CD4-positive, alpha-beta T cell treated with Interleukin-17A for 1 hour (primary cell): ENCODE results near the gene OPALIN.

Experiments used
- DNase-seq: peaks from one replicate; pipeline ENCODE4 v3.0.0-alpha.2; 2020

Gene OPALIN, protein sequence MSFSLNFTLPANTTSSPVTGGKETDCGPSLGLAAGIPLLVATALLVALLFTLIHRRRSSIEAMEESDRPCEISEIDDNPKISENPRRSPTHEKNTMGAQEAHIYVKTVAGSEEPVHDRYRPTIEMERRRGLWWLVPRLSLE

DNA sequence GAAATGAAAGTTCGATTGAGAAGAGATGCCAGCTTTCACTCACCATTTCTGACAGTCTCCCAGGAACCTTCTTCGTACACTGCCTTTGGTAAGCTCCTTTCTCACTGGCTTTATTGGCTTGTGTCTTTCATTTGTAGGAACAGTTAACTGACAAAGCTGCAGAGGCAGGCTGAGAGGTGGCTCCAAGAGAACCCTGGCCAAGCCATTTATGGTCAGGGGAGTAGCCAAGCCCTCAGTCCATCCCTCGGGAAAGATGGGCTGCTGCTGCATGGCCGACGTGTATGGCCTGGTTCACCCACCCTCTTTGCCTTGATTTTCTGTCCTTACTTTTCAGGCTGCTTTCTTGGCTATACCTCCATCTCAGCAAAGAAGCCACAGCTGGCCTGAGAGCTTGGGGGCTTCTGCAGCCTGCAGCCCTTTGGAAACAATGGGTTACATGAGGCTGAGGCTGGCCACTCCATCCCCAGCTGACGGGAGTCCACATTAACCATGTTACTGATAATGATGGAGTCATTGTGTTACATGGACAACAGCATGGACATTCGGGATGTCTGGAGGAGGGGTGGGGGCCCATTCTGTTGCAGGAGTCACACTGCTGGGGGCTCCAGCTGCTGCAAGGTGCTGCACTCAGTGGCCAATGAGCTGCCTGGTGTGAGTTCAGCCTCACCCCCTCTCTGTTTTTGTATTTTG is at the start of gene OPALIN:
Gene OPALIN (minus strand): TSS at position 152 of the 690 bp plus-strand sequence. CDS start 106 bp downstream, at position 46.
- no peak for DNase-seq

DNA sequence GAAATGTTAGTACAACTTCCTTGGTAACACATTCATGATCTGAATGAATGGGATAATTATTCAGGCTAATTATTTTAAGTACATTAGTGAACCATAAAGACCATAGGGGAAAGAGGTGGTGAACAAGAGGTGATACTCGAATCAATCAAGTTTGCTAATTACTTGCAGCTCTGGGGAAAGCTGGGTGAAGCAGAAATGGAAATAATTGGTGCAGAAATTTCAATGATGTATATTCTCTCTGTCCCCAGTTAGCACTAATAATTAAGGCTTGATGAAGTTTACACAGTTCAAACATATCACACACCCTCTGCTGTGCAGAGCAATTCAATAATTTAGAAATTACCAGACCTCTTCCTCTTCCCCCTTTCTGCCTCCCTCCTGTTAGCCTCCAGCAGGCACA is 49.4 kb upstream of the OPALIN start:
- DNase-seq = no peak

DNA sequence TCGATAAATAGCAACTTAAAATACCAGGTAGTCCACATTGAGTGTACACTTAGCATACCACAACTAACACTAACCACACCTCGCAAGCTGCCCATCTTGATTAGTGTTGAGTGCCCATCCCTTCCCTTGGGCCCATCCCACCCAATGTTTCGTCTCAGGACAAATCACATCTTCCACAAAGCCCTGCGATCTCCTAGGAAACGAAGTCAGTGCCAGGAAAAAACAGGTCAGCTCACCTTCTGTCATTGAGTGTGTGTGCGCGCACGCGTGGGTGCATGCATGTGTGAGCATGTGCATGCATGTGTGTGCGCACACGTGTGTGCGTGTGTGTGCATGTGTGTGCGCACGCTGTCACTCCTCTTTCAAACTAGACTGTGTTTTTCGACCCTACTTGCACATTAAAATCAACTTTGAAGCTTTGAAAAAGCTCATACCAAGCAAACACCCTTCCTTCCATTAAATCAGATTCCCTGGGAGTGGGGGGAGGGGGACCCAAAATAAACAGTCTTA is 48.8 kb upstream of the OPALIN start:
- DNase-seq = no peak

DNA sequence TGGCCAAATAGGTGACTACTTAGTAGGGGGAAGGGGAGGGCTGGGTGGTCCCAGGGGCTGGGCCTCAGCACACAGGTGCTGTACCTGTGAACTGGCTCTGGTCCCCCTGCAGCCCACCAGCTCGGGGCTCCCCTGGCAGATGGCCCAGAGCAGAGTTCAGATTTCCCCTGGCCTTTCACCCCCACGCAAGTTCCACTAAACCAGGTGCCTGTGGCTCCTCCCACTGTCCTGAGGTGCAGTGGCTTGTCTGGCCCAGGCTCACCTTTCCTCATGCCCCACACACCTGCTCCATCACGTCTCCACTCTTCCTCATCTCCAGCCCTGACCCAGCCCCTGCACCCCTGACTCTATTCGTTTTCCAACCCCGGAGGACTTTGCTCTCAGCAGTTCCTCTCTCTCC is 47.3 kb upstream of the OPALIN start:
- DNase-seq = no peak

DNA sequence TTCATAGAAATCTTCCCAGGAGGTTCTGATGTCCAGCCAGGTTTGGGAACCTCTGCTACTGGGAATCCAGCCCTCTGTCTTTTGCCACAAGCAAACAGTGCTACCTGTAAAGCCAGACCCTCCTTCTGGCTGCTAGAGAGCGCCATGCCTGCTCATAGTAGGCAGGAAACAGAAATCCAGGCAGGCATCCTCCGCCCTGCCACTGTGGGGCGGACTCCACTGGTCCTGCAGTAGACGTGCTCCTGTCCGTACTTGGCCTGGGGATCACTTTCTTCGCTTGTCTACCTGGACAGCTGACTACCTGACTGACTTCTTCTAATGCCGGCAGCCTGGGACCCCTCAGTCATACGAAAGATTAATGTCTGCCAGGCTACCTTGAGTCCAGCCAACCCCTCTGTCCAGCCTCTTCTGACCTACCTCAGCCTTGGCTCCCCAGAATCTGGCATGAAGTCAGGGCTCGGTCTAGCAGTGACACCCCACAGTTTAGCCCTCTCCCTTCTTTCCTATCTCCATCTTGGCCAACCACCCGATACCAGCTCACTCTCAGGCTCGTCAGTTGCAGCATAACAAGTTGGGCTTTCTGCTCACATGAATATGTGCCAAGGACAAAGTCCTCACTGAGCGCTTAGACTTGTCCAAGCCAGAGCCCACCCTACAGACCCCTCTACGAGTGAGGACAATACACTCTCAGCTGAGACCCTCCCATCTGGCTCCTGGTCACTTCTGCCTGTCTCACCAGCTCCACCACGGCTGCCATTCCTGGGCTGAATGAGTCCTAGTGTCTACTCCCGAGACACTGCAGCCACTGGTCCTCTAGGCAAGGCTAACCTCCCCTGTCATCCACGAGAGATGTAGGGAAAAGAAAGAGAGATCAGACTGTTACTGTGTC is 43.9 kb upstream of the OPALIN start:
- DNase-seq = no peak

DNA sequence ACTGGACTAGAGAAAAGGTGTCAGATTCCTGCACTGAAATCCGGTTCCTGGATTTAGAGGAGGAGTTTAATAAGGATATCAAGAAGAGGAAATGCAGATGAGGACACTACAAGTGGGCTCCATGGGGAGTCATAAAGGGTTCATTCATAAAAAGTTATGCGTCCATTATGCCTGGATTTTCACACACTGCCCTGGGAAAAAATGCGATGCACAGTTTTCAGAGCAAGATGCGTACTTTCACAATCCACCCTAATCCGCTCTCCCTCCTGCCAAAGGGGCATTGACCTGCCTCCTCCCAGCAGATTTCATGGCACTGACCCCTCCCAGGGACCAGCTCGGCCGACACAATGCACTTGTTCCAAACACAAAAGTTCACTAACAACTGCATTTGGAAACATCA is 42.2 kb upstream of the OPALIN start:
- DNase-seq = no peak

DNA sequence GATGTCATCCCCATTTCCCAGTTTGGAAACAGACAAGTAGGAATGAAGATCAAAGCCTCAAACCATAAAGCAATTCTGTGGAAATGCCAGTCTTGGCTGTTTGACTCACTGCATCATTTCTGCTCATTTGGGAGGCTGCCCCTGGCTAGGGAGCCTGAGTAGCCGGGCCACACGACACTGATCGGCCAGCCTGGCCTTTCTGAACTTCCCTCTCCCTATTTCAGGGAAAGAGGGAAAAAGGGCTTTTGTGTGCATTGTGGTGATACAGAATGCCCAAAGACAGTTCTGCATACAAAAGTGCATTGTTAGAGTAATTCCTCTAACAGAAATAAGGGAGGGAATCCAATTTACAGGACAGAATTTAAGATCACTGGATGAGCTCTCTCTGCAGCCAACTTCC is 41.7 kb upstream of the OPALIN start:
- no peak for DNase-seq

DNA sequence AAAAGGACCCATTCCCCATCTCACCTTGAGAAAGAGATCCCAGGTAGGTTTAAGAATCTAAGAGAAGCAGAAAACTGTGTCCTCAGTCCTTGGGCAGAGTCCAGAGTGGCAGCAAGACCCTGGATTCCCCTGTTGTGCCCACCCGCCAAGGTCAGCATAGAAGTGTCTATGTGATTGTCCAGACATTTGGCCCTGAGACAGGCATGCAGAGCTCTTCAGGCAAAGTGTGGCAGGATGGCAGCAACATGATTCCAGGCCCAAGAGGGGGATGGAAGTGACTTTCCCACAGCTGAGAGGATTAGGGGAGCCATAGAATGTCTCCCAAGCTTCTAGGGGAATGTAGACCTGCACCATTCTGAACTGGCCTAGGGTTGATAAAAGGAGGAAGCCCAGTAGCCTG is 39.1 kb upstream of the OPALIN start:
- DNase-seq = no peak

DNA sequence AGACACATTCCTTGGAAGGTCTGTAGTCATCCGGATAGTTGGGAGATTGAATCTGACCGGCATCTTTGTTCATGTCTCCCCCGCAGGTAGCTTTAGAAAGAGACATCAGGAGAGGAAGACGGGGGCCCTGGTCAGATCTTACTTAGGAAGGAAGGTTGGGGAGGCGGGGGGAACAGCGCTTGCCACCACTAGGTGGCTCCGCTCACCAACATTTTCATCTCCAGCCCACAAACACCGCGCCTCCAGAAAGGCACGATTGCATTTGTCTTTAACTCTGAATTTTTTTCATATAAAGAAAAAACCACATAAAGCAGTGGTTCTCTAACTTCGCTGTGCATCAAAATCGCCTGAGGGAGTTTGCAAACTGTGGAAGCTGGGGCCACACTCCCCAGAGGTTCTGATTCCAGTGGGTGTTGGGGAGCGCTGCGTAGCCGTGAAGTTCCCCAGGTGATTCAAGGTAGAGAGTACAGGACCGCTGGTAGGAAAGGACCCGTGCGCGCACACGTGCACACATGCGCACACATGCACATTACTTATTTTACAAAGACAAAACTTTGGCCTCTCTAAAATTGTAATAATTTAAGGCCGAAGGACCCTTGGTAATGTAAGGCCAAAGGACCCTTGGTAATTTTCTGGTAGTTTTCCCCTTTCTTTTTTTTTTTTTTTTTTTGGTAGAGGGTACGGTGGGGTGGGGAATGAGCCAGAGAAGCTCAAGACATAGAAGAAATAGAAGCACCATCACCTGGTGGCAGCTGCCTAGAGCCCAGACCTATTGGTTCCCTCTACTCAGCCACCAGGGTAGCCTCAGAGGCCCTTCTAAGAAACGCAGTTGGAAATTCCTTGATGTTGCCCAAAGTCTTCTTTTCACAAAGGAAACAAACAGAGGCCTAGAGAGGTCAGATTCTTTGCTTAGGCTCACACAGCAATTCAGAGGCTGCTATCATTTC is 37.4 kb upstream of the OPALIN start:
- peak; percentile 53 for DNase-seq

DNA sequence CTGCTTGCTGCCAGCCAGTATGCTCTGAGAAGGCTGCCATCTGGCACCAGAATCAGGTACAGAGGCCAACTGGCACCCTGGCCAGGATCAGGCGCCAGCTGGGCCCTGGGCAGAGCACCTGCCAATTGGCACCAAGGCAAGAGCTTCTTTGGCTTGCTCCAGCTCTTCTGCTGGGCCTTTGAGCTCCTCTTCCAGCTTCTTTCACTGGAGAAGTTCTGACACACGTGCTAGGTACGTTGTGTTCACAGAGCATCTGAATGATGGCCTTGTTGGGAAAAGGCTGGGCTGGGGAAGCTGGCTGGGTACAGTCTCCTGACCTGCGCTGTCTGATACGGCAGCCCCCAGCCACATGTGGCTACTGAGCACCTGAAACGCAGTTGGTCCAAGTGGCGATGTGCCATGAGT is 31.7 kb upstream of the OPALIN start:
- no peak for DNase-seq

DNA sequence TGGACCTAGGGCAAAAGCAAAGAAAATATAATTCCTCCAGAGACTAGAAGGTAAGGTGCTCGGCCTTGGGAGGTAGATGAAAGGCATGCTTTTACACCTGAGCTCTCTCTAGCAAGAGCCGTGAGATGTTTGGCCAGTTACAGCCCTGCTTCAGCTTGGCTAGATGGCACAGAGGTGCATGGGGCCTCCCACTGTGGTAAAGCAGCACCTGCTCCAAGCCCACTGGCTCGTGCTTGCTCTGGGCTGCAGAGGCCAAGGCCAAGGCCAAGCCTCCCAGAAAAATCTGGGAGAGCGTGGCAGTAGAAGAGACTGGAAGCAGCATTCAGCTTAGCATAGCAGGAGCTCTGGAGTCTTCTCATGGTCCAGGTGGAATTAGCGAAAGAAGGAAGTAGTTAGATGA is 31.0 kb upstream of the OPALIN start:
- DNase-seq = no peak

DNA sequence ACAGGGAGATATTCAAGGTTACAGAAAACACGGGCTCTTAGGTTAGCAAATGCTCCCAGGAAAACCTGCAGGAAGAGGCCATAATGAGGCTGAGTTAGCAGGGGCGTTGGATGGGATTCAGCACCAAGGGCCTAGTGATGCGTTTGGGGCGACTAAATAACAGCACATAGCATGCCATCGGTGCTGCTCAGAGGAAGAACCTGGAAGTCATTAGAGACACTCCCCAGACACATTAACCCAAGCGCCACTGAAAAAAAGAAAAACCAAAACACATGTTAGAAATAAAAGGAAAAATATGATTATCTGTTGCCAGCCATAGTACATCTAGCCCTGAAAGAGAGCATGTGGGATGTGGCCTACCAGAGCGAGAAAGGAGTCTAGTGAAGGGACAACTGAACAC is 28.8 kb upstream of the OPALIN start:
- DNase-seq = no peak

DNA sequence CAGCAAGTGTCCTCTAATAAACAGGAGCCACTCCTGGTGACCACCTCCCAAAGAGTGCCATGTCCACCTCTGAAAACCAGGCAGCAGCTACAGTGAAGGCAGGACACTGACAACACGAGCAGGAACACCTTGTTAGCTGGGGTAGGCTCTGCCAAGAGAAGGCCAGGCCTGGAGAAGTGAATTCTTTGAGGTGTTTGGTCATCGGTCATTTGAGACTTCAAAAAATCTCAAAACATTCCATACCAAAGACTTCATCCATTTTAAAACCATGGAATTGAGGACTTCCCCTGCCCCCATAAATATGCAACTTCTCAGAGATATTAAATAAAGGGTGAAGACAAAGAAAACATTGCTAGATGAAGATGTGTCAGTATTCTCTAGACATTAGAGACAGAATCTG is 28.4 kb upstream of the OPALIN start:
- DNase-seq = no peak

DNA sequence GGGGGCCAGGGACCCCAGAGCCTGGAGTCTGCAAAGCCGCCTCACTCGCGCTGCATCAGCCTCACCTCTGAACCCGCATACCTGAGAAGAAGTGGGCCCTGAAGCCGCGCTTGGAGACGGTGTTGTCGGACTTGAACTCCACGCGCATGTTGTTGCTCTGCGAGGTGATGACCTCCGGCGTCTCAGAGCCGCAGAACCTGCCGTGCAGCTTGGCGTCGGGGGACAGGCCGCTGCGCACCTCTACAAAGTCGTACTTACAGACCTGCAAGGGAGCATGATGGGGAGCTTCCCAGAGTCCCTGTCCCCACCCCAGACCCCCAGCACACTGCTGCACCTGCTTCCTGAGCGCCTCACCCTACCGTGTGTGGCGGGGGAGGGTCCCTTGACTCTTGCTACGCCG is 25.7 kb upstream of the OPALIN start:
- no peak for DNase-seq

DNA sequence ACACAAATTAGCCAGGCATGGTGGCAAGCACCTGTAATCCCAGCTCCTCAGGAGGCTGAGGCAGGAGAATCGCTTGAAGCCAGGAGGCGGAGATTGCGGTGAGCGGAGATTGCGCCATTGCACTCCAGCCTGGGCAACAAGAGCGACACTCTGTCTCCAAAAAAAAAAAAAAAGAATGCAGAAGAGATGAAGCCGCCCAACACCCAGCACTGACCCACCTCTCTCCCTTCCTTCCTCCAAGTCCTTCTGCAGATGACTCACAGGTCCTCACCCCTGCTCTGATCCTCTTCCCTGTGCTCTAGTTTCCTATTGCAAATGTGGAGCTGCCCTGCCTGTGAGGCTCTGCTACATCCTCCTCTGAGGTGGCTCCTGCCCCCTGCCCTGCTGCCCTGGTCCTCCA is 22.0 kb upstream of the OPALIN start:
- no peak for DNase-seq

DNA sequence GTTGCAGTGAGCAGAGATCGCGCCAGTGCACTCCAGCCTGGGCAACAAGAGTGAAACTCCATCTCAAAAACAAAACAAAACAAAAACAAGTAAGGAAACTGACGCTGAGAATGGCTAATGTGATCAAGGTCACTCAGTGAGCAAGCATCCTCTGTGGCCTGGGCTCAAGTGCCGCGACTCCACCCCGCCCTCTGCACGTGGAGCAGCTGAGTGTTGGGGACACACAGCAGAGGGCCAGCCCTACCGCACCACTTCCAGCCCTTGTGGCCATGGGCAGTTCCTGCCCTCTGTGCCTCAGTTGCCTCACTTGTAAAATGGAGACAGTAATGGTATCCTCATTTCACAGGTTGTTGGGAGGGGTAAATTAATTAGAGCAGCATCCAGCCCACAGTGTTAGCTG is 21.0 kb upstream of the OPALIN start:
- DNase-seq = no peak

DNA sequence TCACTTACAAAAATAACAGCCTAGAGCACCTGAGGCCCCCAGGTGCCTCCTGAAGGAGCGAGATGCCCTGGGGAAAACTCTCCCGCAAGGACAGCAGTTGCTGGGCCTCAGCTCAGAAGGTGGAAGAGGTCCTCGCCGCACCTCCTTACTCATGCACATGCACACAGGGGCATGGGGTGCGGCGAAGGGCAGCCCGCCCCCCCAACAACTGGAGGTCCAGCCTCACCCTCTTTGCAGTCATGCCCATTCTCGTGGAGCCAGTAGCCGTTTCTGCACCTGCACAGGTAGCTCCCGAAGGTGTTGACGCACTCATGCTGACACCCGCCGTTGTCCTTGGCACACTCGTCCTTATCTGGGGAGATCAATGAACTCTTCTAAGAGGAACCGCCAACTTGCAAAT is 19.9 kb upstream of the OPALIN start:
- DNase-seq = no peak

DNA sequence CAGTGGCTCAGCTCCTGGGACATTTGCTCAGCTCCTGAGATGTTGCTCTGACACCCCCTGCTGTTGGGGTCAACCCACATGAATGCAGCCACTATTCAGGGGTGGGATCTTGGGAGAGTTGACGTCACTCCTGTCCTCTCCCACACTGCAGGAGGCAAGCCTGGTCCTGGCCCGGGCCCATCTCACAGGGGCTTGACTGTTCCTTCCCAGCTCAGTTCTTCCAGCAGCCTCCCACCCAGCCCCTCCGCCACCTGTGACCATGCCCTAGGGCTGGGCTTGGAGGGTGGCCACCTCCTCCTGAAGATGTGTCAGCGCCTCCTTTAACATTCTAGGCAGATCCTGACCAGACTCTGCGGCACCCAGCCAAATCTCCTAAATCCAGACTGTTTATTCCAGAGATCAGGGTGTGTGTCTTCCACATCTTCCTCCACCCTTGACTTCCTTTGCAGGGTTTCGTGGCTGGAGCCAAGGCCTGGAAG is 19.1 kb upstream of the OPALIN start:
- DNase-seq = no peak

DNA sequence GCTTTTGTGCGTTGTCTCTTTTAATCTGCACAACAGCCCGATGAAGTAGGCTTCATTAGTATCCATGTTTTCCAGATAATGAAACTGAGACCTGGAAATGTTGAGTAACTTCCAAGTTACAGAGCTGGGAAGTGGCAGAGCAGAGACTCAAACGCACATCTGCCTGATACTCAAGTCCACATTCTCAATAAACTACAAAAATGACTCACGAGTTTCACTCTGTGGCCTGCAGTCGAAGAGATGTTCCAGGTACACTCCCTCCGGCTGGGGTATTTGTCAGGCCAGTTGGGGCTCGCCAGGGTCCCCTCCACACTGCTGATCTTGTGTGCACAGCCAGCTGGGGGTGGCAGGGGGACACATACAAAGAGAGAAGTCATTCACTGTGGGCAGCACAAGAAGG is 17.7 kb upstream of the OPALIN start:
- DNase-seq = no peak

DNA sequence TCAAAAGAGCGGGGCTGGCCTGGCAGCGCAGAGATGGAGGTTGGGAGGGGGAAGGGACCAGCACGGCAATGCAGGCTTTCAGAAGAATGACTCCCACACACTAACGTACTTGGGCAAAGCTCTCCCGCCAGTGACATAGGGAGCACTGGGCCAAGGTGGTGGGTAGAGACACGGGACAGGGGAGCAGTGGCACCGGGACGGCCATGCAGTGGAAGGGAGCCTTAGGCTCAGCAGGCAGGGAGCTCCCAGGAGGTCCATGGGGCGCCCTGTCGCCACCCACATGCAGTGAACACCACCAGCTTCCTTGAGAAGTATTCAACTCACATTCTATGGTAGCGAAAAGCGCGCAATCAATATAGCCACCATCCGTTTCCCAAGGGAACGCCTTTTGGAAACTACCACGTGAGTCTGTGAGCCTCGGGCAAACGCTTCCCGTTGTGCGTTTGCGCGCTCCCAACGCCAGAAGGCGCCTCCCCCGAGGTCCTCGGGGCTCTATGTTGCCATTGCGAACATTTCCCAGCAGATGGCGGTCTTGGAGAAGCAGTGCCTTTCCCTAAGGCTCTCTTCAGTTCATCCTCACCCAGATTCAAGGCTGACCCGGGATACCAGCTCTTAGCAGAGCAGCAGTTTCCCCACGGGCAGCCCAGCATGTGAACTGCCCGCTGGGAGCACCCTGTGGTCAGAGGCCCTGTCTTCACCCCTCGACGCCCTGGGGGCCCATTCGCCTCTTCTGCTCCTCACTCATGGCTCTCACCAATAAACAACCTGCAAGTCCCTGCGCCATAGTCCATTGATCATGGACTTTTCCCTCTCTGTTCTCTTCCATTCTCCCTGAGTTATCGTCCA is 16.4 kb upstream of the OPALIN start:
- peak; percentile 66 for DNase-seq

DNA sequence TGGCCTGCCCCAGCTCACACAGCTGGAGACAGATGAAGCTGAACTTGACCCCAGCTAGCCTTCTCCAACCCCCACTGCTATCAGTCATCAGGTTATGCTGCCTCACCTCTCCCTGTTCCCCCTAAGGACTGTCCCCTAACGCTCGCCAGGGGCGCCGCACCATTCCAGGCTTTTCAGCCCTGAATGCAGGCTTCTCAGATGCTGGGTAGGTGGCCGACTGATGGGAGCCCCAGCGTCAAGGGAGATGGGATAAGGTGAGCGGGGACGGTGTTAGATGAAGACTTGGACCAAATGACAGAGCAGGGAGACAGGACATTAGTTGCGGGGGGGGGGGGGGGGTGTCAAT is 15.8 kb upstream of the OPALIN start:
- DNase-seq = no peak

DNA sequence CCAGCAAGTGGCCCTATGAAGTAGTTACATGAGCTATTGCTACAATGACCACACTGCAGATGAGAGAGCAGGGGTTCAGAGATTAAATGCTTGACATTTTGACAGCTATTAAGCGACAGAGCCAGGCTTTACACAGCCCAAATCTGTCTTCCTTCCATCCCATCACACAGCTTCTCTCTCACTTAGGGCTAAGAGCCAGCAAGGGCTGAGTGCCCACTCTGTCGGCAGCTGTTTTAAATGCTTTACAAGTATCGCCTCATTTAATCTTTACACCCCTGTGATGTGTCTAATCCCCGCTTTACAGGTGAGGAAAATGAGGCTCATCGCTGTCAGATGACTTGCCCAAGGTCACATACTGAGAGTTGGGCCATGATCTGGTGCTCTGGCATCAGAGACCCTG is 15.2 kb upstream of the OPALIN start:
- no peak for DNase-seq
